ENCODE data around the gene GH1. TPM values are rescaled to one million over a fixed set of nuclear protein-coding genes. Genes with fewer than 3 reads are reported as not detected.

GH1 gene
- total and polyA plus RNA-seq, 7 experiments from 2014 or later: 0.58 to 0.66 TPM; not detected in 5

- Mint-ChIP-seq H3K4me1 (peaks cover 9 to 31% (median 20%) of the 10 kb centered on the region in 7 donors), H3K27me3 (no peaks in the 10 kb centered on the region), H3K27ac (peak overlapping the region; percentile 58 to 92 (median 81)), H3K9me3 (no peaks in the 10 kb centered on the region), H3K36me3 (no peaks in the 10 kb centered on the region), H3K4me3 (peak overlapping the region in 8 of 10 donors; percentile 40 to 70 (median 58))
- H3K4me3 ChIP-seq (ENCODE audit: low read length): no peak overlapping the region
- DNase-seq (peak in 7 of 9 donors; percentile 10 to 43 (median 33)), ATAC-seq (peak; percentile 73)
- no peaks in the 10 kb centered on the region for H3K9me3 ChIP-seq (ENCODE audit: control insufficient read depth in 2 of 3, low read length in 3 of 3)
- H3K4me1 ChIP-seq (ENCODE audit: control insufficient read depth in 2 of 2, insufficient read depth in 2 of 2, low read length in 2 of 2): peaks cover 17 to 18% of the 10 kb centered on the region in 2 donors
- H3K36me3 ChIP-seq (ENCODE audit: control insufficient read depth in 2 of 3, insufficient read depth in 3 of 3, low read length in 3 of 3): no peaks in the 10 kb centered on the region
- CTCF ChIA-PET: interaction anchor here (0.9 to 2.9 kb wide), 4 partner anchors 8 to 179 kb away, joined by 3 to 10 read pairs (median 3); partner anchors contain the start of gene ICAM2
- H3K27ac ChIP-seq (ENCODE audit: low read depth, low read length): no peak overlapping the region
- no peaks in the 10 kb centered on the region for H3K27me3 ChIP-seq (ENCODE audit: control insufficient read depth in 2 of 2, insufficient read depth in 2 of 2, low read length in 2 of 2)
- POLR2A ChIA-PET: interaction anchor here (0.6 to 1.2 kb wide), 2 partner anchors 71 to 176 kb away, joined by 3 read pairs; no protein-coding TSS in a partner anchor
- intact Hi-C loops (cut with micrococcal nuclease): no loop called here
These were observed 35.9 kb upstream of the GH1 start for GRCh38 chr17:63954402-63955063.

- H3K9me3 ChIP-seq (ENCODE audit: control insufficient read depth in 2 of 3, low read length in 3 of 3): no peaks in the 10 kb centered on the region
- no peaks in the 10 kb centered on the region for H3K36me3 ChIP-seq (ENCODE audit: control insufficient read depth in 2 of 3, insufficient read depth in 3 of 3, low read length in 3 of 3)
- H3K4me1 ChIP-seq (ENCODE audit: control insufficient read depth in 2 of 2, insufficient read depth in 2 of 2, low read length in 2 of 2): peaks cover 27 to 29% of the 10 kb centered on the region in 2 donors
- Mint-ChIP-seq H3K36me3 (no peaks in the 10 kb centered on the region), H3K27me3 (no peaks in the 10 kb centered on the region), H3K4me1 (peaks cover 15 to 38% (median 25%) of the 10 kb centered on the region in 7 donors), H3K27ac (peak overlapping the region in 2 of 9 donors; percentile 65 to 69), H3K4me3 (no peak overlapping the region), H3K9me3 (no peaks in the 10 kb centered on the region)
- intact Hi-C loops (cut with micrococcal nuclease): loop anchor here in 1 of 2 donors (1.0 kb wide), 1 partner anchor 32 kb away; no protein-coding TSS in a partner anchor
- ATAC-seq: no peak
- no peak overlapping the region for H3K4me3 ChIP-seq (ENCODE audit: low read length)
- CTCF ChIA-PET: interaction anchor here (0.6 to 5.6 kb wide), 10 partner anchors 11 to 362 kb away, joined by 3 to 33 read pairs (median 4); partner anchors contain the start of gene GH1
- POLR2A ChIA-PET: interaction anchor here (1.5 kb wide), 1 partner anchor 13 kb away, joined by 3 read pairs; no protein-coding TSS in a partner anchor
- DNase-seq: no peak
- H3K27ac ChIP-seq (ENCODE audit: low read depth, low read length): no peak overlapping the region
- no peaks in the 10 kb centered on the region for H3K27me3 ChIP-seq (ENCODE audit: control insufficient read depth in 2 of 2, insufficient read depth in 2 of 2, low read length in 2 of 2)
These were observed 32.6 kb upstream of the GH1 start for GRCh38 chr17:63950940-63951907.

- Histone ChIP-seq H3K27ac (ENCODE audit: low read depth, low read length) (no peak overlapping the region), H3K36me3 (ENCODE audit: control insufficient read depth in 2 of 3, insufficient read depth in 3 of 3, low read length in 3 of 3) (no peaks in the 10 kb centered on the region), H3K4me1 (ENCODE audit: control insufficient read depth in 2 of 2, insufficient read depth in 2 of 2, low read length in 2 of 2) (peaks cover 28 to 29% of the 10 kb centered on the region in 2 donors), H3K4me3 (ENCODE audit: low read length) (no peak overlapping the region), H3K9me3 (ENCODE audit: control insufficient read depth in 2 of 3, low read length in 3 of 3) (no peaks in the 10 kb centered on the region), H3K27me3 (ENCODE audit: control insufficient read depth in 2 of 2, insufficient read depth in 2 of 2, low read length in 2 of 2) (no peaks in the 10 kb centered on the region)
- no peaks in the 10 kb centered on the region for H3K36me3 Mint-ChIP-seq
- no peak overlapping the region for H3K4me3 Mint-ChIP-seq
- intact Hi-C loops (cut with micrococcal nuclease): no loop called here
- DNase-seq (no peak), ATAC-seq (no peak)
- H3K4me1 Mint-ChIP-seq: peaks cover 16 to 37% (median 26%) of the 10 kb centered on the region in 7 donors
- H3K9me3 Mint-ChIP-seq: no peaks in the 10 kb centered on the region
- peaks cover 0 to 3% (median 0%) of the 10 kb centered on the region in 5 donors for H3K27me3 Mint-ChIP-seq
- ChIA-PET CTCF (interaction anchor here (0.8 to 5.6 kb wide), 6 partner anchors 17 to 80 kb away, joined by 3 to 33 read pairs (median 5); partner anchors contain the start of gene GH1), POLR2A (interaction anchor here (0.8 kb wide), 1 partner anchor 75 kb away, joined by 4 read pairs; no protein-coding TSS in a partner anchor)
- peak overlapping the region in 1 of 9 donors; percentile 42 for H3K27ac Mint-ChIP-seq
These were observed 31.1 kb upstream of the GH1 start for GRCh38 chr17:63949576-63950250.

- Mint-ChIP-seq H3K4me1 (peaks cover 7 to 27% (median 15%) of the 10 kb centered on the region in 7 donors), H3K9me3 (no peaks in the 10 kb centered on the region), H3K4me3 (no peak overlapping the region), H3K27me3 (peaks cover 0 to 5% (median 0%) of the 10 kb centered on the region in 5 donors), H3K36me3 (no peaks in the 10 kb centered on the region), H3K27ac (no peak overlapping the region)
- ATAC-seq (no peak), DNase-seq (no peak)
- no peak overlapping the region for H3K27ac ChIP-seq (ENCODE audit: low read depth, low read length)
- H3K27me3 ChIP-seq (ENCODE audit: control insufficient read depth in 2 of 2, insufficient read depth in 2 of 2, low read length in 2 of 2): no peaks in the 10 kb centered on the region
- POLR2A ChIA-PET: no interaction called here
- H3K9me3 ChIP-seq (ENCODE audit: control insufficient read depth in 2 of 3, low read length in 3 of 3): no peaks in the 10 kb centered on the region
- intact Hi-C loops (cut with micrococcal nuclease): no loop called here
- H3K4me3 ChIP-seq (ENCODE audit: low read length): no peak overlapping the region
- CTCF ChIA-PET: interaction anchor here (0.8 to 5.6 kb wide), 3 partner anchors 29 to 77 kb away, joined by 3 to 33 read pairs (median 5); partner anchors contain the start of gene GH1
- H3K36me3 ChIP-seq (ENCODE audit: control insufficient read depth in 2 of 3, insufficient read depth in 3 of 3, low read length in 3 of 3): no peaks in the 10 kb centered on the region
- peaks cover 16 to 17% of the 10 kb centered on the region in 2 donors for H3K4me1 ChIP-seq (ENCODE audit: control insufficient read depth in 2 of 2, insufficient read depth in 2 of 2, low read length in 2 of 2)
These were observed 29.9 kb upstream of the GH1 start for GRCh38 chr17:63948521-63948920.

GRCh38 chr17:63947711-63948330 is 29.2 kb upstream of the GH1 start:
- peak overlapping the region in 1 of 9 donors; percentile 60 for H3K27ac Mint-ChIP-seq
- intact Hi-C loops (cut with micrococcal nuclease): loop anchor here (2.0 kb wide), 3 partner anchors 37 to 77 kb away; partner anchors contain the start of gene CSHL1 (in 1 of the 2)

More at GRCh38 chr17:63947711-63948330, 29.2 kb upstream of the GH1 start:
- H3K27me3 ChIP-seq (ENCODE audit: control insufficient read depth in 2 of 2, insufficient read depth in 2 of 2, low read length in 2 of 2): no peaks in the 10 kb centered on the region
- no peak overlapping the region for H3K27ac ChIP-seq (ENCODE audit: low read depth, low read length)
- H3K4me3 ChIP-seq (ENCODE audit: low read length): no peak overlapping the region
- H3K9me3 ChIP-seq (ENCODE audit: control insufficient read depth in 2 of 3, low read length in 3 of 3): no peaks in the 10 kb centered on the region
- POLR2A ChIA-PET: interaction anchor here (1.1 kb wide), 1 partner anchor 43 kb away, joined by 3 read pairs; no protein-coding TSS in a partner anchor
- H3K27me3 Mint-ChIP-seq: peaks cover 0 to 7% (median 0%) of the 10 kb centered on the region in 5 donors
- CTCF ChIA-PET: interaction anchor here (1.0 to 2.5 kb wide), 4 partner anchors 26 to 115 kb away, joined by 3 to 13 read pairs (median 4); no protein-coding TSS in a partner anchor
- peaks cover 14 to 17% of the 10 kb centered on the region in 2 donors for H3K4me1 ChIP-seq (ENCODE audit: control insufficient read depth in 2 of 2, insufficient read depth in 2 of 2, low read length in 2 of 2)
- H3K9me3 Mint-ChIP-seq: no peaks in the 10 kb centered on the region
- ATAC-seq (no peak), DNase-seq (no peak)
- H3K36me3 ChIP-seq (ENCODE audit: control insufficient read depth in 2 of 3, insufficient read depth in 3 of 3, low read length in 3 of 3): no peaks in the 10 kb centered on the region
- H3K4me1 Mint-ChIP-seq: peaks cover 9 to 24% (median 15%) of the 10 kb centered on the region in 7 donors
- no peaks in the 10 kb centered on the region for H3K36me3 Mint-ChIP-seq
- no peak overlapping the region for H3K4me3 Mint-ChIP-seq

All from naive thymus-derived CD4-positive, alpha-beta T cell (primary cell).